K562 (cell line): ENCODE data around the gene ADAMTSL3. TPM values are rescaled to one million over a fixed set of nuclear protein-coding genes. Genes with fewer than 3 reads are reported as not detected.
"Not testable (repeated sequence)": the region's sequence is repeated elsewhere in the genome, so short reads cannot be mapped to it uniquely, and the experiment has no call there.

Experiments
- ATAC-seq: fragments of 200-7000 bp; cut with Tn5 transposase; 3 replicates; pipeline ENCODE4 v1.9.1; 2020; ENCODE audit warnings: moderate library complexity
- BruUV-seq: library from RNA; stranded (reverse); fragments of 400-500 nt; replicated peaks from 2 replicates; lab custom pipeline; 2021; lab: Mats Ljungman, UMichigan
- CTCF ChIA-PET: fragments of 300-600 bp; formaldehyde crosslinking; extraction: SDS; loops from one replicate; lab custom pipeline; 2021; ENCODE audit warnings: low intra/inter-chr PET ratio; lab: Yijun Ruan, JAX
- POLR2A ChIA-PET: fragments of 300-600, 350-650 bp; sonication (Branson Sonifier 250); formaldehyde crosslinking; extraction: SDS; loops from one replicate; lab custom pipeline; 2021; ENCODE audit warnings: antibody characterized with exemption, inconsistent platforms; lab: Yijun Ruan, JAX
- DNase-seq, 4 experiments: peaks; one replicate each; pipeline versions ENCODE4 v3.0.0 to v3.0.0-alpha.2; 2011 to 2018; ENCODE audit warnings: low spot score in 3 of 4, mixed read lengths in 3 of 4; ENCODE audit errors: extremely low read depth in 1 of 4
- FAIRE-seq: peaks from 2 replicates; lab custom pipeline; 2011; peaks lifted over from hg19 to GRCh38; lab: Jason Lieb, UNC
- H2AFZ ChIP-seq: 2 replicates; pipeline ENCODE4 v1.6.0; 2011; ENCODE audit warnings: low read depth, low read length, control low read depth, inconsistent platforms
- H3K27ac ChIP-seq: fragments of 200-600 bp; 3 replicates; pipeline ENCODE4 v1.8.0; 2011; ENCODE audit warnings: low read depth, mild to moderate bottlenecking, control low read depth, inconsistent platforms, low read length, moderate library complexity, mixed read lengths; ENCODE audit errors: extremely low read depth
- H3K27me3 ChIP-seq, 2 experiments: fragments of 300-600 bp in 1 of 2; 2 replicates in 1 of 2; 3 replicates in 1 of 2; pipeline versions ENCODE4 v1.6.0 to v1.8.0; 2011; ENCODE audit warnings: inconsistent platforms in 2 of 2, low read length in 2 of 2, mild to moderate bottlenecking in 1 of 2, mixed read lengths in 1 of 2, moderate library complexity in 1 of 2; ENCODE audit not compliant: control insufficient read depth in 2 of 2, insufficient read depth in 2 of 2
- H3K36me3 ChIP-seq: fragments of 300-600 bp; 3 replicates; pipeline ENCODE4 v1.8.0; 2011; ENCODE audit warnings: mild to moderate bottlenecking, low read length, inconsistent platforms; ENCODE audit not compliant: control insufficient read depth, insufficient read depth
- H3K4me1 ChIP-seq, 2 experiments: fragments of 200-600 bp in 1 of 2; replicated peaks in 1 of 2; 2 replicates in 1 of 2; 3 replicates in 1 of 2; pipeline versions ENCODE4 v1.5.1 to v1.8.0; 2011; ENCODE audit warnings: inconsistent platforms in 2 of 2, low read length in 2 of 2, mild to moderate bottlenecking in 1 of 2, mixed read lengths in 1 of 2, moderate library complexity in 1 of 2; ENCODE audit not compliant: control insufficient read depth in 2 of 2, insufficient read depth in 2 of 2
- H3K4me2 ChIP-seq: 2 replicates; pipeline ENCODE4 v1.6.1; 2011; ENCODE audit warnings: low read length, control low read depth, inconsistent platforms, mixed read lengths; ENCODE audit not compliant: insufficient read depth
- H3K4me3 ChIP-seq: fragments of 200-600 bp; sonication (generic), shearing (Covaris generic); 2 replicates; pipeline ENCODE4 v1.5.1; 2016; ENCODE audit warnings: control low read depth, inconsistent platforms
- H3K79me2 ChIP-seq: fragments of 200-600 bp; 3 replicates; pipeline ENCODE4 v1.8.0; 2011; ENCODE audit warnings: low read length, inconsistent platforms; ENCODE audit not compliant: control insufficient read depth, insufficient read depth
- H3K9ac ChIP-seq, 2 experiments: 2 replicates each; pipeline versions ENCODE4 v1.6.0 to v1.6.1; 2011; ENCODE audit warnings: low read depth in 2 of 2, low read length in 2 of 2, control low read depth in 1 of 2, inconsistent platforms in 1 of 2, mild to moderate bottlenecking in 1 of 2, mixed read lengths in 1 of 2; ENCODE audit not compliant: insufficient read depth in 1 of 2
- H3K9me1 ChIP-seq: one replicate; pipeline ENCODE4 v1.6.0; 2011; ENCODE audit warnings: inconsistent platforms, mild to moderate bottlenecking, low read length, moderate library complexity; ENCODE audit not compliant: control insufficient read depth, insufficient read depth
- H3K9me3 ChIP-seq: replicated peaks from 2 replicates; pipeline ENCODE4 v1.5.1; 2011; ENCODE audit warnings: low read depth, low read length, inconsistent platforms; ENCODE audit not compliant: control insufficient read depth, insufficient read depth
- H4K20me1 ChIP-seq: replicated peaks from 2 replicates; pipeline ENCODE4 v1.6.1; 2011; ENCODE audit warnings: low read length, inconsistent platforms, mixed read lengths; ENCODE audit not compliant: control insufficient read depth, insufficient read depth
- BACH1 ChIP-seq: fragments of 200-800 bp; sonication (Bioruptor generic); IDR thresholded peaks from 2 replicates; pipeline ENCODE4 v1.6.1; 2016; ENCODE audit warnings: missing genetic modification characterization, missing compliant biosample characterization
- CTCF ChIP-seq, 3 experiments: IDR thresholded peaks in 2 of 3; conservative IDR thresholded peaks in 1 of 3; 2 replicates each; pipeline ENCODE4 v1.5.1; 2011 to 2012; ENCODE audit warnings: low read length in 3 of 3, mild to moderate bottlenecking in 3 of 3, control low read depth in 2 of 3, improper control_type of control experiment in 1 of 3, inconsistent platforms in 1 of 3, low read depth in 1 of 3, mixed read lengths in 1 of 3, moderate library complexity in 1 of 3; ENCODE audit not compliant: insufficient read depth in 2 of 3
- HOXB6 ChIP-seq: fragments of 250-450 bp; sonication (Bioruptor Pico); IDR thresholded peaks from 2 replicates; pipeline ENCODE4 v1.5.1; 2022; ENCODE audit warnings: mild to moderate bottlenecking, borderline replicate concordance
- MTA3 ChIP-seq: fragments of 450-650 bp; formaldehyde crosslinking; IDR thresholded peaks from 2 replicates; pipeline ENCODE4 v1.6.1; 2017; ENCODE audit warnings: mild to moderate bottlenecking, borderline replicate concordance
- PCBP2 ChIP-seq: fragments of 200-400 bp; formaldehyde crosslinking; IDR thresholded peaks from 2 replicates; pipeline ENCODE4 v1.6.1; 2018; ENCODE audit warnings: low read length, low read depth, mild to moderate bottlenecking, moderate library complexity; ENCODE audit not compliant: poor library complexity, severe bottlenecking
- RFX5 ChIP-seq: IDR thresholded peaks from 2 replicates; pipeline ENCODE4 v1.6.1; 2011; ENCODE audit warnings: low read depth, mild to moderate bottlenecking, improper control_type of control experiment, low read length
- ZFP36 ChIP-seq: fragments of 150-350 bp; IDR thresholded peaks from 2 replicates; pipeline ENCODE4 v1.6.1; 2018; ENCODE audit warnings: low read length, low read depth; ENCODE audit not compliant: partially characterized antibody
- ZNF507 ChIP-seq: conservative IDR thresholded peaks from 2 replicates; pipeline ENCODE4 v1.6.1; 2017; ENCODE audit warnings: missing genetic modification characterization, missing compliant biosample characterization
- WGBS: fragments of 100-300 bp; shearing (Covaris generic); methylation state at CpG from one replicate; pipeline ENCODE4 v1.1.6; 2016; ENCODE audit warnings: low coverage, mixed read lengths; ENCODE audit not compliant: insufficient coverage; ENCODE audit errors: missing lambda C conversion rate; 5-methylcytosine and 5-hydroxymethylcytosine counted together
- in situ Hi-C: fragments of 300-500 bp; cut with MboI; formaldehyde crosslinking; loops from 4 replicates; pipeline ENCODE4 v1.15.0; 2018; ENCODE audit warnings: inconsistent platforms, mixed read lengths
- intact Hi-C: fragments of 100-400 bp; cut with micrococcal nuclease; formaldehyde crosslinking; loops from 2 replicates; pipeline ENCODE4 v1.14.2; 2022
- polyA plus RNA-seq, 8 experiments: library from polyadenylated mRNA; depleted of rRNA in 4 of 8; stranded (reverse) in 5 of 8; unstranded in 3 of 8; fragments of >200 nt; fragmentation: Nextera tagmentation in 2 of 8; fragmentation: Illumina TruSeq in 1 of 8; extraction: Ambion mirVana in 2 of 8; extraction: Trizol in 1 of 8; gene quantifications; 2 replicates each; pipeline versions ENCODE4 v1.2.1 to v1.2.3, GENCODE V29; 2011 to 2014; ENCODE audit warnings: inconsistent platforms in 1 of 8, missing spikeins in 1 of 8
- total RNA-seq, 7 experiments: library from RNA; depleted of rRNA in 6 of 7; stranded (reverse); fragments of >200 nt in 6 of 7; fragmentation: Illumina TruSeq in 2 of 7; extraction: Trizol in 2 of 7; gene quantifications; 2 replicates each; pipeline versions ENCODE4 v1.2.1 to v1.2.3, GENCODE V29; 2011 to 2021; ENCODE audit warnings: low replicate concordance in 1 of 7

ADAMTSL3 gene
- total and polyA plus RNA-seq, 9 of the 15 experiments (the other 6 are each of a cell fraction or from before 2014, with no cell fraction given), result 0.01 to 0.18 (median 0.07) TPM; not detected in 3

- H3K79me2 ChIP-seq, DNase-seq, intact Hi-C loops, H2AFZ ChIP-seq, CTCF ChIA-PET, POLR2A ChIA-PET, H3K4me2 ChIP-seq, H3K27ac ChIP-seq, FAIRE-seq, H4K20me1 ChIP-seq, H3K4me3 ChIP-seq, H3K9me3 ChIP-seq, H3K27me3 ChIP-seq, H3K36me3 ChIP-seq, ATAC-seq, H3K4me1 ChIP-seq, in situ Hi-C loops, H3K9me1 ChIP-seq, H3K9ac ChIP-seq, BruUV-seq: not testable (repeated sequence)
- WGBS, result 0% methylated on average over 1 of the region's 1 CpG
- peak; percentile 58 for TF ChIP-seq ZFP36
Observed at GRCh38 chr15:83757291-83757690, 103.4 kb downstream of the ADAMTSL3 start.

GRCh38 chr15:83762367-83762766 lies 108.4 kb downstream of the ADAMTSL3 start:
- no peaks in the 10 kb centered on the region for H3K79me2 ChIP-seq
- no peak overlapping the region for H3K27ac ChIP-seq
- no peaks in the 10 kb centered on the region for H3K36me3 ChIP-seq
- no TSS peak for BruUV-seq
- H3K9ac ChIP-seq, result no peak overlapping the region
- TF ChIP-seq HOXB6, result no peak
- TF ChIP-seq PCBP2, result no peak
- TF ChIP-seq ZNF507 (tag), result no peak
- no peak for TF ChIP-seq RFX5
- TF ChIP-seq BACH1, result no peak
- TF ChIP-seq CTCF (IDR thresholded peaks at IDR 0.05 in 2 of 3, conservative IDR thresholded peaks at IDR 0.05 in 1 of 3; ENCODE audit: insufficient read depth in 2 of 3, low read depth in 1 of 3, low read length in 3 of 3), result peak in 1 of 3 experiments; percentile 8; a peak in 1 of 6 replicates
- no peak for TF ChIP-seq MTA3
- TF ChIP-seq, all 486 proteins: peak for 1
- no peaks in the 10 kb centered on the region for H3K9me1 ChIP-seq
- H3K9me3 ChIP-seq, result no peaks in the 10 kb centered on the region
- 0% methylated on average over 5 of the region's 5 CpGs for WGBS
- no peaks in the 10 kb centered on the region for H4K20me1 ChIP-seq
- no peak overlapping the region for H2AFZ ChIP-seq
- no peaks in the 10 kb centered on the region for H3K4me1 ChIP-seq
- H3K4me3 ChIP-seq, result no peak overlapping the region
- FAIRE-seq, result no peak
- ATAC-seq, result 0 out of 3 replicates have a peak, but pooled peaks have one; percentile 37
- peaks cover 0 to 4% of the 10 kb centered on the region in 2 experiments; a peak in 2 of 5 replicates for H3K27me3 ChIP-seq
- H3K4me2 ChIP-seq, result no peak overlapping the region
- in situ Hi-C loops (no loop called here), intact Hi-C loops (no loop called here)
- POLR2A ChIA-PET, result no interaction called here
- no peak for DNase-seq
- CTCF ChIA-PET, result no interaction called here
